Smooth muscle cell (in vitro differentiated cells): ENCODE results near the gene FBN1. TPM values are rescaled to one million over a fixed set of nuclear protein-coding genes. Genes with fewer than 3 reads are reported as not detected.
A peak's percentile ranks its signal among the peaks of the same experiment; 100 is the strongest.

Source experiments
- DNase-seq: peaks from one replicate; lab custom pipeline; 2025; ENCODE audit not compliant: unreplicated experiment; lab: John Stamatoyannopoulos, UW
- H2AFZ ChIP-seq: fragments of 200-600 bp; sonication (generic); 2 replicates; pipeline ENCODE4 v1.6.0; 2016; ENCODE audit warnings: antibody characterized with exemption, low read depth, mild to moderate bottlenecking
- H3F3A ChIP-seq: fragments of 200-600 bp; sonication (generic); 2 replicates; pipeline ENCODE4 v1.6.0; 2017; ENCODE audit warnings: antibody characterized with exemption, low read depth
- H3K27ac ChIP-seq: fragments of 200-600 bp; sonication (generic); 2 replicates; pipeline ENCODE4 v1.5.1; 2016; ENCODE audit warnings: low read depth, mild to moderate bottlenecking
- H3K27me3 ChIP-seq: fragments of 200-600 bp; sonication (generic); 2 replicates; pipeline ENCODE4 v1.6.1; 2016; ENCODE audit warnings: low read depth, mild to moderate bottlenecking
- H3K36me3 ChIP-seq: fragments of 200-600 bp; sonication (generic); 2 replicates; pipeline ENCODE4 v1.5.1; 2016; ENCODE audit warnings: low read depth
- H3K4me1 ChIP-seq: fragments of 200-600 bp; sonication (generic); 2 replicates; pipeline ENCODE4 v1.5.1; 2016; ENCODE audit warnings: low read depth
- H3K4me2 ChIP-seq: fragments of 200-600 bp; sonication (generic); 2 replicates; pipeline ENCODE4 v1.6.0; 2016; ENCODE audit warnings: mild to moderate bottlenecking
- H3K4me3 ChIP-seq: fragments of 200-600 bp; sonication (generic); 2 replicates; pipeline ENCODE4 v1.5.1; 2016; ENCODE audit warnings: mild to moderate bottlenecking
- H3K79me2 ChIP-seq: fragments of 200-600 bp; sonication (generic); 2 replicates; pipeline ENCODE4 v1.6.0; 2016; ENCODE audit warnings: low read depth, mild to moderate bottlenecking
- H3K9ac ChIP-seq: fragments of 200-600 bp; sonication (generic); 2 replicates; pipeline ENCODE4 v1.6.0; 2016; ENCODE audit warnings: low read depth
- H3K9me3 ChIP-seq: fragments of 200-600 bp; sonication (generic); replicated peaks from 2 replicates; pipeline ENCODE4 v1.5.1; 2016; ENCODE audit warnings: low read depth
- H4K20me1 ChIP-seq: fragments of 200-600 bp; sonication (generic); 2 replicates; pipeline ENCODE4 v1.6.0; 2016; ENCODE audit warnings: low read depth
- CTCF ChIP-seq: fragments of 200-600 bp; sonication (generic); IDR thresholded peaks from 2 replicates; pipeline ENCODE4 v1.5.1; 2017; ENCODE audit warnings: borderline replicate concordance, mild to moderate bottlenecking, antibody characterized with exemption; ENCODE audit not compliant: insufficient read depth, poor library complexity, severe bottlenecking
- WGBS: methylation state at CpG from one replicate; pipeline ENCODE4 v1.1.7; 2016; ENCODE audit warnings: low lambda C conversion rate; 5-methylcytosine and 5-hydroxymethylcytosine counted together
- polyA plus RNA-seq: library from polyadenylated mRNA; unstranded; fragments of >200 nt; fragmentation: Nextera tagmentation; extraction: Ambion mirVana; gene quantifications from 2 replicates; pipeline ENCODE4 v1.2.1, GENCODE V29; 2016
- total RNA-seq: library from RNA; depleted of rRNA; stranded (reverse); fragments of >200 nt; gene quantifications from 2 replicates; pipeline ENCODE4 v1.2.3, GENCODE V29; 2014

The FBN1 gene
- total and polyA plus RNA-seq, 2 experiments from 2014 or later: 137 to 330 TPM

- peak overlapping the region; percentile 73 for H3K27ac ChIP-seq
- H3F3A ChIP-seq: no peaks in the 10 kb centered on the region
- no peak overlapping the region for H2AFZ ChIP-seq
- DNase-seq: no peak
- H3K4me3 ChIP-seq: peak overlapping the region; percentile 94
- H3K9me3 ChIP-seq: no peaks in the 10 kb centered on the region
- peaks cover 30% of the 10 kb centered on the region for H3K4me1 ChIP-seq
- H4K20me1 ChIP-seq: peaks cover 50% of the 10 kb centered on the region
- H3K4me2 ChIP-seq: peak overlapping the region; percentile 98
- no peak for TF ChIP-seq CTCF
- H3K36me3 ChIP-seq: peaks cover 4% of the 10 kb centered on the region
- H3K27me3 ChIP-seq: no peaks in the 10 kb centered on the region
- peaks cover 65% of the 10 kb centered on the region for H3K79me2 ChIP-seq
- peak overlapping the region; percentile 92 for H3K9ac ChIP-seq
- WGBS: 26% methylated on average over 12 of the region's 12 CpGs
Observed at GRCh38 chr15:48643776-48644466, 1.6 kb downstream of the FBN1 start.

- no peak overlapping the region for H2AFZ ChIP-seq
- H3K27me3 ChIP-seq: no peaks in the 10 kb centered on the region
- peaks cover 50% of the 10 kb centered on the region for H4K20me1 ChIP-seq
- H3K9me3 ChIP-seq: no peaks in the 10 kb centered on the region
- H3K27ac ChIP-seq: peak overlapping the region; percentile 73
- peaks cover 30% of the 10 kb centered on the region for H3K4me1 ChIP-seq
- peaks cover 72% of the 10 kb centered on the region for H3K79me2 ChIP-seq
- H3K4me2 ChIP-seq: peak overlapping the region; percentile 98
- H3K9ac ChIP-seq: peak overlapping the region; percentile 92
- WGBS: 71% methylated on average over 3 of the region's 3 CpGs
- peaks cover 4% of the 10 kb centered on the region for H3K36me3 ChIP-seq
- DNase-seq: no peak
- H3F3A ChIP-seq: no peaks in the 10 kb centered on the region
- peak overlapping the region; percentile 94 for H3K4me3 ChIP-seq
- TF ChIP-seq CTCF: no peak
Observed at GRCh38 chr15:48643206-48643605, 2.3 kb downstream of the FBN1 start.

- DNase-seq: no peak
- Histone ChIP-seq H3K4me2 (peak overlapping the region; percentile 98), H3K9ac (peak overlapping the region; percentile 92), H3K36me3 (peaks cover 4% of the 10 kb centered on the region), H2AFZ (no peak overlapping the region), H3K27ac (peak overlapping the region; percentile 73), H3K27me3 (no peaks in the 10 kb centered on the region), H3K9me3 (no peaks in the 10 kb centered on the region), H3K4me3 (peak overlapping the region; percentile 94), H3F3A (no peaks in the 10 kb centered on the region), H3K4me1 (peaks cover 30% of the 10 kb centered on the region), H3K79me2 (peaks cover 77% of the 10 kb centered on the region), H4K20me1 (peaks cover 50% of the 10 kb centered on the region)
- 14% methylated on average over 1 of the region's 1 CpG for WGBS
- TF ChIP-seq CTCF: no peak
Observed at GRCh38 chr15:48642795-48643194, 2.7 kb downstream of the FBN1 start.

GRCh38 chr15:48641416-48641815 is 4.1 kb downstream of the FBN1 start:
- peaks cover 79% of the 10 kb centered on the region for H3K79me2 ChIP-seq
- WGBS: 84% methylated on average over 3 of the region's 3 CpGs

More at GRCh38 chr15:48641416-48641815, 4.1 kb downstream of the FBN1 start:
- peaks cover 4% of the 10 kb centered on the region for H3K36me3 ChIP-seq
- peak overlapping the region; percentile 98 for H3K4me2 ChIP-seq
- H3K27ac ChIP-seq: no peak overlapping the region
- DNase-seq: no peak
- no peak overlapping the region for H3K9ac ChIP-seq
- no peaks in the 10 kb centered on the region for H3K9me3 ChIP-seq
- no peaks in the 10 kb centered on the region for H3K27me3 ChIP-seq
- H2AFZ ChIP-seq: no peak overlapping the region
- H3K4me1 ChIP-seq: peaks cover 29% of the 10 kb centered on the region
- peak overlapping the region; percentile 94 for H3K4me3 ChIP-seq
- H3F3A ChIP-seq: peaks cover 9% of the 10 kb centered on the region
- no peak for TF ChIP-seq CTCF
- H4K20me1 ChIP-seq: peaks cover 50% of the 10 kb centered on the region
